NB4 (cell line): ENCODE measurements around the gene MALRD1.

Experiments used
- DNase-seq: peaks from one replicate; pipeline ENCODE4 v3.0.0; 2010; ENCODE audit warnings: low read depth
- H3K4me3 ChIP-seq: one replicate; pipeline ENCODE4 v1.5.1; 2011; ENCODE audit warnings: mild to moderate bottlenecking, low read depth, low read length, moderate library complexity
- CTCF ChIP-seq: IDR thresholded peaks from one replicate; pipeline ENCODE4 v1.5.1; 2012; ENCODE audit warnings: low read depth, low read length
- MYC ChIP-seq: IDR thresholded peaks from 2 replicates; pipeline ENCODE4 v1.6.1; 2011; ENCODE audit warnings: low read depth, low read length
- POLR2A ChIP-seq: IDR thresholded peaks from 2 replicates; pipeline ENCODE4 v1.6.1; 2011; ENCODE audit warnings: mild to moderate bottlenecking; ENCODE audit not compliant: insufficient read length; ENCODE audit errors: extremely low read depth
- TF ChIP-seq, protein P1 (sequence below): IDR thresholded peaks from 2 replicates; pipeline ENCODE4 v1.6.1; 2011; ENCODE audit warnings: low read depth, low read length

The MALRD1 gene

DNA sequence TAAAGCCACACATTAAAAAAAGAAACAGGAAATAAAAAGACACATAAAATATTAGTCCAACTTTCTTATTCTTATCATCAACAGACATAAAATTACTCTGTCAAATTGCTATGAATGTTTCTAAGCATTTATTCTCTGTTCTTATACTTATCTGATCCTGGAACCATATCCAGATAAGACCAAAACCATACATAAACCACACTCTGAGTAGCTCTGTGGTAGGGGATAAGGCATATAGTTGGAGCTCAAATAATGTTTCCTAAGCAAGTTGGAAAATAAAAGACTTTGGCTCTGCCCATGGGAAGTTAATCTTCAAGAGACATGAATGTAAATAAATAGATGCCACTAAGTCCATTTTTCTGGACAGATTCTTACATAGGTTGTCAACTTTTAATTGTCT is 664.6 kb downstream of the MALRD1 start:
- no peak overlapping the region for H3K4me3 ChIP-seq
- TF ChIP-seq, protein P1, sequence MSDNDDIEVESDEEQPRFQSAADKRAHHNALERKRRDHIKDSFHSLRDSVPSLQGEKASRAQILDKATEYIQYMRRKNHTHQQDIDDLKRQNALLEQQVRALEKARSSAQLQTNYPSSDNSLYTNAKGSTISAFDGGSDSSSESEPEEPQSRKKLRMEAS: no peak
- TF ChIP-seq MYC (no peak), CTCF (no peak), POLR2A (no peak)
- DNase-seq: no peak

DNA sequence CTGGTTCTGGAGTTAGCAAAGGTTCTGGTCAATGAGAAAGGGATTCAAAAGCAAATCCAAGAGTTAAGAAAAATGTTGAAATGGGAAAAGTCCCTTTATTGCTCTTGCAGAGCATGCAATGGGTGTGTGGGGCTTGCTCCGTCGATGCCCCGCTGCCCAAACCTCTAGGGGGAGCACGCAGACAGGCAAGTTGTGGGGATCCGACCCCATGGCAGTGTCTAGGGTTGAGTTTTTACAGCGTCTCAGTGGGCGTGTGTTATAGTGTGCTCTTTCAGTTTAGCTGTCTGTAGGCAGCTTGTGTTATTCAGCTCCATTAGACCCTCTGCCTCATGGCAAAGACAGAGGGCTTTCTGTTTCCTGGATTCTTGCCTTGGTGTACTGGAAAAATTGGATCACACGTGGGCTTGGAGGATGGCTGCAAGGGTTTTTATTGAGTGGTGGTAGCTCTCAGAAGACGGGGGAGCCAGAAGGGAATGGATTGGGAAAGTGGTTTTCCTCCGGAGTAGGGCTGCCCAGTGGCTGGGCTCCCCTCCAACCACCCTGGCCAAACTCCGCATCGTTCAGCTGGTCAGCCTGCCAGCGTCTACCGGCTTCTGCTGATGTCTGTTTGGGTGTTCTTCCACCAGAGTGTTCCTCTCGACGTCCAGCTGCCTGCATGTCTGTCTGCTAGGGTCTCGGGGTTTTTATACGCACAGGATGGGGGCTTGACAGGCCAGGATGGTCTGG is 665.4 kb downstream of the MALRD1 start:
- no peak for DNase-seq
- no peak for TF ChIP-seq CTCF
- TF ChIP-seq MYC: no peak
- TF ChIP-seq, protein P1: no peak
- TF ChIP-seq POLR2A: no peak
- H3K4me3 ChIP-seq: no peak overlapping the region

DNA sequence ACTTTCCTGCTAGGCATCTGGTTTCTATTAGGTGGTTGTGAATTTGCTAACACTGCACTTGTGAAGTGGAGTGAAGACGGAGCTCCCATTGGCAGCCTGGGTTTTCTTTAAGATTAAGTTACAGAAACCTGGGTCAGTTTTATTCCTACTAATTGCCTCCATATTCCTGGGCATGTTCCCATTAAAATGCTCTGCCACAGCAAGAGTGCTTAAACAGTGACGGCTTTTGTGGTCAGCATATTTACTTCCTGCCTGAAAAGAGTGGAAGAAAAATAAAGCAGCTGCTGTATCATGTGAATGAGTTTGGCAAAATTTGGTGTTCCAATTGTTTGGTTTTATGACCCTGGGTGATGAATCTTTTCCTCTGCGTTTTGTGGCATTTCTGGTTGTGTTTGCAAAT is 670.7 kb downstream of the MALRD1 start:
- TF ChIP-seq, protein P1: no peak
- TF ChIP-seq CTCF (no peak), MYC (no peak), POLR2A (no peak)
- H3K4me3 ChIP-seq: no peak overlapping the region
- no peak for DNase-seq

DNA sequence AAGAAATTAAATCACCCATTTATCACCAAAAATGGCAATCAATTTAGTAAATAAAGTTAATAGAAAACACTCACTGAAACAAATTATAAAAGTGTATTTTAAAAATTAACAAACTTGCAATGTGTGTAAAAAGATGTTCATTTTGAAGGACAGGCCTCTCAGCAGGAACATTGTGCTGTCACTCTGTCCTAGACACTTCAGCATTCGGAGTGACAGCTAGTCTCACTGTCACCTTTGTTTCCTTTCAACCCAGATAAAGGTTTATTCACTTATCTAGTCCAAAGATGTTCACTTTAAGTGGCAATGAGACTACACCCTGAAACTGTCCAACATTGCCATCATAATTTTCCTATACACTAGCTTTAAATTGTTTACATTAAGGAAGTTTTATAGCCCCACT is 675.7 kb downstream of the MALRD1 start:
- H3K4me3 ChIP-seq: no peak overlapping the region
- no peak for DNase-seq
- TF ChIP-seq, protein P1: no peak
- TF ChIP-seq CTCF (no peak), MYC (no peak), POLR2A (no peak)

GRCh38 chr10:19728376-19728775 is 679.8 kb downstream of the MALRD1 start:
- TF ChIP-seq, protein P1: no peak
- TF ChIP-seq MYC (no peak), POLR2A (no peak), CTCF (no peak)
- no peak for DNase-seq
- no peak overlapping the region for H3K4me3 ChIP-seq
